Heart right ventricle (tissue), 16 donors: Measurements from ENCODE around the gene EDNRA. TPM values are rescaled to one million over a fixed set of nuclear protein-coding genes. Genes with fewer than 3 reads are reported as not detected.
A peak's percentile ranks its signal among the peaks of the same experiment; 100 is the strongest.
"Not testable (repeated sequence)": the region's sequence is repeated elsewhere in the genome, so short reads cannot be mapped to it uniquely, and the experiment has no call there.

Experiments used
- ATAC-seq, 8 donors: fragments of 200-7000 bp; cut with Tn5 transposase; one replicate each; pipeline ENCODE4 v1.9.1; 2020; ENCODE audit warnings: mild to moderate bottlenecking in 8 of 8, moderate library complexity in 8 of 8, moderate number of reproducible peaks in 1 of 8
- DNase-seq, 2 donors: peaks; one replicate each; pipeline ENCODE4 v3.0.0-alpha.2; 2020
- H3K27ac ChIP-seq, 10 donors: fragments of 200-600 bp; sonication (generic) in 2 of 10; one replicate each; pipeline versions ENCODE4 v1.5.0 to v1.8.0; 2020 to 2022; ENCODE audit warnings: mild to moderate bottlenecking in 3 of 10
- H3K27me3 ChIP-seq, 7 donors: fragments of 200-600 bp; one replicate each; pipeline ENCODE4 v1.8.0; 2021 to 2022; ENCODE audit warnings: mild to moderate bottlenecking in 2 of 7
- H3K36me3 ChIP-seq, 9 donors: fragments of 200-600 bp; sonication (generic) in 1 of 9; one replicate each; pipeline versions ENCODE4 v1.5.0 to v1.8.0; 2020 to 2022; ENCODE audit warnings: mild to moderate bottlenecking in 2 of 9
- H3K4me1 ChIP-seq, 9 donors: fragments of 200-600 bp; sonication (generic) in 1 of 9; one replicate each; pipeline versions ENCODE4 v1.5.0 to v1.8.0; 2020 to 2022; ENCODE audit warnings: mild to moderate bottlenecking in 4 of 9
- H3K4me3 ChIP-seq, 10 donors: fragments of 200-600 bp; sonication (generic) in 2 of 10; one replicate each; pipeline versions ENCODE4 v1.5.0 to v1.8.0; 2020 to 2022; ENCODE audit warnings: mild to moderate bottlenecking in 7 of 10, moderate library complexity in 2 of 10
- H3K9me3 ChIP-seq, 11 donors: fragments of 200-600 bp in 10 of 11; sonication (generic) in 2 of 11; one replicate each; pipeline versions ENCODE4 v1.5.0 to v1.8.0; 2013 to 2022; ENCODE audit warnings: mild to moderate bottlenecking in 2 of 11, control low read depth in 1 of 11, moderate library complexity in 1 of 11
- WGBS, 2 donors: extraction: QIAGEN DNeasy Blood & Tissue Kit; methylation state at CpG; one replicate each; pipeline ENCODE4 v1.1.7; 2013; ENCODE audit warnings: inconsistent platforms in 1 of 2; 5-methylcytosine and 5-hydroxymethylcytosine counted together
- intact Hi-C, 10 donors: fragments of 100-400 bp; cut with DNase I; formaldehyde crosslinking; loops; one replicate each; pipeline versions ENCODE4 v1.11.1 to v1.14.2; 2022
- long read RNA-seq, 3 donors: library from polyadenylated mRNA; unstranded; transcript quantifications; one replicate each; pipeline ENCODE4 v2.0.0, GENCODE V29; 2020 to 2021
- polyA plus RNA-seq, 2 donors: library from polyadenylated mRNA; stranded (reverse); fragments of 200-250 nt; gene quantifications; one replicate each; pipeline ENCODE4 v1.2.3, GENCODE V29; 2013
- total RNA-seq, 10 donors: library from RNA; stranded (reverse); fragmentation: NEBNext Ultra II Directional in 3 of 10; extraction: Animal tissue kit (Norgen Biotek cat#: 25700) in 3 of 10; gene quantifications; one replicate each; pipeline versions ENCODE4 v1.2.1 to v1.2.4, GENCODE V29; 2021 to 2023
- TF ChIP-seq, protein P1 (sequence below), 9 donors: fragments of 200-600 bp; sonication (generic) in 2 of 9; IDR thresholded peaks; one replicate each; pipeline versions ENCODE4 v1.5.0 to v1.8.0; 2021 to 2022; ENCODE audit warnings: antibody characterized with exemption in 9 of 9, mild to moderate bottlenecking in 5 of 9, moderate library complexity in 1 of 9
- donor health status: Arrhythmogenic right ventricular cardiomyopathy.
- donor health status: ischemic (EF 13 %, LVEDD 7.1; RV severe dilation, severe dysfunction).
- donor health status: healthy with polysubstance abuse.
- donor health status: DM: no; HTN: yes; CAD: no.
- donor health status: DM: no; HTN: no; CAD: no.
- donor health status: ischemic (EF 25% LVEDD 6.9; RV normal size, moderate dysfunction).
- donor health status: ischemic (EF 25% LVEDD 5.7; RV mildly dilated, moderate dysfunction).
- donor health status: healthy.
- donor health status: DM: yes; HTN: yes; CAD: no.
- donor health status: Ischemic cardiomyopathy.
- donor health status: ischemic (EF 35%, LVEDD 5.7; RV mildly dilated, moderate dysfunction).
- donor health status: nonischemic (EF 11% LVEDD 7.7; RV severe dilation, severe dysfunction).
- donor health status: DM: yes; HTN: yes; CAD: no.
- donor health status: PGD.
- donor health status: ischemic (EF 29% LVEDD 5.4; RV normal size, mild dysfunction).
- donor health status: nonischemic (EF 23%, LVEDD 6.1; RV moderate dilation, normal function).

The EDNRA gene
- total RNA-seq (10 to 100 TPM in 7 of 10 donors, 1 to 10 TPM in 3; 5.0 to 27.4 (median 11.7) TPM), polyA plus RNA-seq (1 to 10 TPM; 4.4 to 6.0 TPM)
- long read RNA-seq, donor 1, full-length matches to known transcripts: 6 of 9 reads
- long read RNA-seq, donor 1, partial matches to known transcripts: 2 of 9 reads
- long read RNA-seq, donor 1, other reads (novel, unspliced or antisense): 1 of 9 reads
- long read RNA-seq, donor 2, full-length matches to known transcripts: 8 of 9 reads
- long read RNA-seq, donor 2, partial matches to known transcripts: 1 of 9 reads
- long read RNA-seq, donor 2, other reads (novel, unspliced or antisense): 0 of 9 reads
- long read RNA-seq, donor 3, full-length matches to known transcripts: 9 of 12 reads
- long read RNA-seq, donor 3, partial matches to known transcripts: 2 of 12 reads
- long read RNA-seq, donor 3, other reads (novel, unspliced or antisense): 1 of 12 reads

DNA sequence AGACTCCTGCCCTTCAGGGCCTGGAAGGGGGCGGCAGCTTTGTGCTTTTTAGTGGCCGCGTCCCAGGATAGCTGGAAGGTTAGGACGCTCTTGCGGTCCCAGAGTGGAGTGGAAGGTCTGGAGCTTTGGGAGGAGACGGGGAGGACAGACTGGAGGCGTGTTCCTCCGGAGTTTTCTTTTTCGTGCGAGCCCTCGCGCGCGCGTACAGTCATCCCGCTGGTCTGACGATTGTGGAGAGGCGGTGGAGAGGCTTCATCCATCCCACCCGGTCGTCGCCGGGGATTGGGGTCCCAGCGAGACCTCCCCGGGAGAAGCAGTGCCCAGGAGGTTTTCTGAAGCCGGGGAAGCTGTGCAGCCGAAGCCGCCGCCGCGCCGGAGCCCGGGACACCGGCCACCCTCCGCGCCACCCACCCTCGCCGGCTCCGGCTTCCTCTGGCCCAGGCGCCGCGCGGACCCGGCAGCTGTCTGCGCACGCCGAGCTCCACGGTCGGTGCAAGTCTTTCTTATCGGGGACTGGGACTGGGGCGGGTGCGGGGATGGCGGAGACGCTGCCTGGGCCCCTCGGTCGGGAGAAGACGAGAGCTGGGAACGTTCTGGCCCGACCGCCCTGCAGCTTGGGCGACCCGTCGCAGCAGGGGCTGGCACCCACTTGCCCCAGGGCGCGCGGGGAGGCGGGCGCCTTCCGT is at the start of gene EDNRA:
Gene EDNRA, plus strand, starts transcription at position 207 of the 686 bp plus-strand sequence. CDS start 4,585 bp downstream, outside the sequence.
- intact Hi-C loops: loop anchor here in 3 of 10 donors (5.0 to 10.0 kb wide), 4 partner anchors 36 to 326 kb away; no protein-coding TSS in a partner anchor
- Histone ChIP-seq H3K27ac (peak within 1 kb of the TSS; percentile 72 to 92 (median 82)), H3K27me3 (peaks cover 0 to 43% (median 5%) of the 10 kb centered on the region in 7 donors), H3K4me1 (peaks cover 0 to 41% (median 6%) of the 10 kb centered on the region in 9 donors), H3K4me3 (peak within 1 kb of the TSS; percentile 48 to 74 (median 60)), H3K36me3 (no peaks in the 10 kb centered on the region), H3K9me3 (peaks cover 0 to 4% (median 0%) of the 10 kb centered on the region in 11 donors)
- peak; percentile 39 to 68 for DNase-seq
- TF ChIP-seq, protein P1, sequence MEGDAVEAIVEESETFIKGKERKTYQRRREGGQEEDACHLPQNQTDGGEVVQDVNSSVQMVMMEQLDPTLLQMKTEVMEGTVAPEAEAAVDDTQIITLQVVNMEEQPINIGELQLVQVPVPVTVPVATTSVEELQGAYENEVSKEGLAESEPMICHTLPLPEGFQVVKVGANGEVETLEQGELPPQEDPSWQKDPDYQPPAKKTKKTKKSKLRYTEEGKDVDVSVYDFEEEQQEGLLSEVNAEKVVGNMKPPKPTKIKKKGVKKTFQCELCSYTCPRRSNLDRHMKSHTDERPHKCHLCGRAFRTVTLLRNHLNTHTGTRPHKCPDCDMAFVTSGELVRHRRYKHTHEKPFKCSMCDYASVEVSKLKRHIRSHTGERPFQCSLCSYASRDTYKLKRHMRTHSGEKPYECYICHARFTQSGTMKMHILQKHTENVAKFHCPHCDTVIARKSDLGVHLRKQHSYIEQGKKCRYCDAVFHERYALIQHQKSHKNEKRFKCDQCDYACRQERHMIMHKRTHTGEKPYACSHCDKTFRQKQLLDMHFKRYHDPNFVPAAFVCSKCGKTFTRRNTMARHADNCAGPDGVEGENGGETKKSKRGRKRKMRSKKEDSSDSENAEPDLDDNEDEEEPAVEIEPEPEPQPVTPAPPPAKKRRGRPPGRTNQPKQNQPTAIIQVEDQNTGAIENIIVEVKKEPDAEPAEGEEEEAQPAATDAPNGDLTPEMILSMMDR (IDR thresholded peaks at IDR 0.05): no peak
- 0 to 1% methylated on average over 63 to 68 of the region's 68 CpGs for WGBS, 2 donors
- peak; percentile 72 to 86 (median 80) for ATAC-seq

DNA sequence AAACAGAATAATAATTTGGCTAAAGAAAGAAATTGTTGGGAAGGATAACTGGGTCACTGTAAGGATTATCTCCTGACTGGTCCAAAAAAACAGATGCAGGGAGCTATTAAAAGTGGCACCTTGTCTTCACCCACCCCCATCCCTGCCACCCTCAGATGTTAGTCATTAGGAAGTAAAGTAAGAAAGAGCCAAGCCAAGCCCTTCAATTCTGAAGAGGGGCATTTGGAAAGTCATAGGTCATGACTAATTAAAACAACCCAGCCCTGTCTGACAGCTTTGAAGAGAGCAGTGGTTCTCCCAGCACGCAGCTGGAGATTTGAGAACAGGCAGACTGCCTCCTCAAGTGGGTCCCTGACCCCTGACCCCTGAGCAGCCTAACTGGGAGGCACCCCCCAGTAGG is 46.5 kb upstream of the EDNRA start:
- ATAC-seq, H3K4me3 ChIP-seq, intact Hi-C loops, DNase-seq, H3K36me3 ChIP-seq, H3K27ac ChIP-seq, H3K4me1 ChIP-seq, H3K27me3 ChIP-seq: not testable (repeated sequence)
- peaks cover 0 to 23% (median 12%) of the 10 kb centered on the region in 11 donors for H3K9me3 ChIP-seq
- WGBS, 2 donors: 43 to 71% methylated on average over 1 of the region's 1 CpG

DNA sequence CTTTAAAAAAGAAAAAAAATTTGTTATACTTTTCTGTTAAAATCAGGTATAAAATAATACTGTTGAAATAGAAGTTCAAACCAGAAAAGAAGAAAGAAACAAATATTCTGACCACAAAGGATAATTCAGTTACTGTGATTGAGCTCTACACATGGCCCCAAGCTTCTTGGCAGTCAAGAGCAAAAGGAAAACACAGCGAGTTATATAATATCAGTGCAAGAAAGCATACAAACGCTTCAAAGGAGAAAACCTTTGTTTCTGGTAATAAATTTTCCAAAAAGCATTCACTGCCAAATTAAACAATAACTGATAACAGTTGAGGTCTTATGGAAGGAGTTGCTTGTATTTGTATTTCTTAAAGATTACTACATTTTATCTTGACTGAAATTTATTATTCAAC is 40.5 kb upstream of the EDNRA start:
- Histone ChIP-seq H3K9me3 (no peaks in the 10 kb centered on the region), H3K4me1 (no peaks in the 10 kb centered on the region), H3K4me3 (no peak overlapping the region), H3K36me3 (no peaks in the 10 kb centered on the region), H3K27me3 (no peaks in the 10 kb centered on the region), H3K27ac (no peak overlapping the region)
- ATAC-seq (no peak), DNase-seq (no peak)
- 48 to 58% methylated on average over 2 of the region's 2 CpGs for WGBS, 2 donors
- intact Hi-C loops: no loop called here
- TF ChIP-seq, protein P1 (IDR thresholded peaks at IDR 0.05): no peak

DNA sequence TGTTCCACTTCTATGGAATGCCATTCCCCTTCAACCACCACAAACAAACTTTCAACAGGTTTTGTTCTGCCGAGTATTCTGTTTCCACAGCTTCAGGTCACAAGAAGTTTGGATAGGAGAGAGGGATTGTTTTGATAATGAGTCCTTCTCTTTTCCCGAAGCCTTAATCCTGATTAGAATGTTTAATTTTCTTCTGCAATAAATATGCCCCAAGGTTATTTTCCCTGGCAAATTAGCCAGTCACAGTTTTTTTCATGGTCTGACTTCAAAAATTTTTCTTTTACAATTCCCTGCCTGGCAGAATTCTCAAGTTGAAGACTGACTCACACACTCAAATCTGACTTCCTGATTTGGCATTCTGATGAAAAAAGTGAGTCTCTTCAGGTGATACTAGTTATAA is 33.1 kb upstream of the EDNRA start:
- no peak overlapping the region for H3K4me3 ChIP-seq
- no peaks in the 10 kb centered on the region for H3K27me3 ChIP-seq
- H3K27ac ChIP-seq: no peak overlapping the region
- no peaks in the 10 kb centered on the region for H3K36me3 ChIP-seq
- intact Hi-C loops: no loop called here
- ATAC-seq (no peak), DNase-seq (no peak)
- H3K4me1 ChIP-seq: no peaks in the 10 kb centered on the region
- WGBS, 2 donors: 56 to 68% methylated on average over 2 of the region's 2 CpGs
- TF ChIP-seq, protein P1 (IDR thresholded peaks at IDR 0.05): no peak
- no peaks in the 10 kb centered on the region for H3K9me3 ChIP-seq
